GM12878 (cell line): ENCODE measurements around the gene SMIM44. TPM values are rescaled to one million over a fixed set of nuclear protein-coding genes. Genes with fewer than 3 reads are reported as not detected.

Source experiments
- BACH1 ChIP-seq: fragments of 450-650 bp; IDR thresholded peaks from 2 replicates; pipeline ENCODE4 v1.6.1; 2017; ENCODE audit warnings: mild to moderate bottlenecking, borderline replicate concordance
- CBX3 ChIP-seq: fragments of 200-600 bp; sonication (generic); IDR thresholded peaks from 2 replicates; pipeline ENCODE4 v1.6.1; 2016; ENCODE audit warnings: low read depth, borderline replicate concordance
- CEBPZ ChIP-seq: fragments of 150-350 bp; IDR thresholded peaks from 2 replicates; pipeline ENCODE4 v1.6.1; 2016; ENCODE audit warnings: low read depth, low read length
- ELK1 ChIP-seq: IDR thresholded peaks from 2 replicates; pipeline ENCODE4 v1.6.1; 2012; ENCODE audit warnings: low read depth, low read length, improper control_type of control experiment
- MLLT1 ChIP-seq: fragments of 450-650 bp; IDR thresholded peaks from 2 replicates; pipeline ENCODE4 v1.6.1; 2016; ENCODE audit warnings: mild to moderate bottlenecking
- MXI1 ChIP-seq: fragments of 150-350 bp; IDR thresholded peaks from 2 replicates; pipeline ENCODE4 v1.6.1; 2011; ENCODE audit warnings: low read depth, mild to moderate bottlenecking, inconsistent platforms, low read length, improper control_type of control experiment
- NBN ChIP-seq: fragments of 450-650 bp; IDR thresholded peaks from 2 replicates; pipeline ENCODE4 v1.6.1; 2016
- NFIC ChIP-seq: IDR thresholded peaks from 2 replicates; pipeline ENCODE4 v1.6.1; 2012; ENCODE audit warnings: low read depth, mild to moderate bottlenecking, inconsistent platforms, low read length, moderate library complexity
- NKRF ChIP-seq: fragments of 450-650 bp; conservative IDR thresholded peaks from 2 replicates; pipeline ENCODE4 v1.6.1; 2017; ENCODE audit warnings: mild to moderate bottlenecking, moderate library complexity
- POU2F2 ChIP-seq: IDR thresholded peaks from 3 replicates; pipeline ENCODE4 v1.6.1; 2011; ENCODE audit warnings: low read depth, mild to moderate bottlenecking, low read length, borderline replicate concordance
- TBL1XR1 ChIP-seq: IDR thresholded peaks from 2 replicates; pipeline ENCODE4 v1.6.1; 2012; ENCODE audit warnings: low read depth, low read length, improper control_type of control experiment
- polyA plus RNA-seq, 11 experiments: library from polyadenylated mRNA; depleted of rRNA in 4 of 11; unstranded in 6 of 11; stranded (reverse) in 5 of 11; fragments of >200 nt; fragmentation: Nextera tagmentation in 4 of 11; fragmentation: Illumina TruSeq in 1 of 11; extraction: Ambion mirVana in 4 of 11; extraction: Trizol in 1 of 11; gene quantifications; 1 replicate in 1 of 11; 2 replicates in 10 of 11; pipeline versions ENCODE4 v1.2.1 to v1.2.3, GENCODE V29; 2011 to 2016; ENCODE audit warnings: inconsistent platforms in 2 of 11, missing spikeins in 2 of 11, low read depth in 1 of 11
- small RNA-seq: library from RNA; depleted of rRNA; stranded (forward); fragments of <200 nt; gene quantifications from one replicate; pipeline ENCODE3, GENCODE V24; 2014
- total RNA-seq, 4 experiments: library from RNA; depleted of rRNA in 3 of 4; stranded (reverse); fragments of >200 nt in 3 of 4; fragmentation: Illumina TruSeq in 1 of 4; extraction: Trizol in 1 of 4; gene quantifications; 2 replicates each; pipeline versions ENCODE4 v1.2.1 to v1.2.3, GENCODE V29; 2013 to 2021

The SMIM44 gene
- total and polyA plus RNA-seq, 10 of the 15 experiments (the other 5 are each of a cell fraction or from before 2014, with no cell fraction given): not detected

GRCh38 chr19:3433313-3433712 lies 49.9 kb downstream of the SMIM44 start (continued):
- TF ChIP-seq NKRF (no peak), NBN (no peak), MLLT1 (no peak), POU2F2 (no peak), NFIC (no peak), BACH1 (no peak), MXI1 (no peak), CBX3 (no peak), ELK1 (no peak), CEBPZ (no peak), TBL1XR1 (no peak)

Small RNA genes within 50 kb of the gene (small RNA-seq; reads per million reads assigned to genes)
- not detected for gene RF00212

Other genes with a start within 250 kb of the SMIM44 start
Only the 7 nearest of the 12 such genes appear.
- 0.17 TPM in 1 of 2 replicates, not detected in the other for gene SMIM24, start 2.9 kb downstream of the SMIM44 start, total RNA-seq (2014; rRNA removed)
- 0.41 TPM in 1 of 2 replicates, not detected in the other for gene SMIM24, start 2.9 kb downstream of the SMIM44 start, total RNA-seq (2014; rRNA removed; fragmentation: Illumina TruSeq; extraction: Trizol)
- gene SMIM24, start 2.9 kb downstream of the SMIM44 start, total RNA-seq (2021): 0.36 TPM in 1 of 2 replicates, not detected in the other
- 0.22 TPM in 1 of 2 replicates, not detected in the other for gene SMIM24, start 2.9 kb downstream of the SMIM44 start, polyA plus RNA-seq (2011; rRNA removed)
- 0.24 TPM in 1 of 2 replicates, not detected in the other for gene SMIM24, start 2.9 kb downstream of the SMIM44 start, polyA plus RNA-seq (2014; fragmentation: Illumina TruSeq; extraction: Trizol)
- under 1 TPM; 0.14 to 0.44 TPM for gene SMIM24, start 2.9 kb downstream of the SMIM44 start, polyA plus RNA-seq (2014; fragmentation: Nextera tagmentation; extraction: Ambion mirVana)
- gene SMIM24, start 2.9 kb downstream of the SMIM44 start, polyA plus RNA-seq (2014; rRNA removed): not detected in 2 replicates
- not detected for gene SMIM24, start 2.9 kb downstream of the SMIM44 start, polyA plus RNA-seq (2016; fragmentation: Nextera tagmentation; extraction: Ambion mirVana)
- gene DOHH, start 17.2 kb upstream of the SMIM44 start, total RNA-seq (2014; rRNA removed): 20.2 and 25.4 TPM in 2 replicates
- 2.6 and 3.0 TPM in 2 replicates for gene DOHH, start 17.2 kb upstream of the SMIM44 start, total RNA-seq (2014; rRNA removed; fragmentation: Illumina TruSeq; extraction: Trizol)
- 17.7 and 19.3 TPM in 2 replicates for gene DOHH, start 17.2 kb upstream of the SMIM44 start, total RNA-seq (2021)
- 1.8 and 4.0 TPM in 2 replicates for gene DOHH, start 17.2 kb upstream of the SMIM44 start, polyA plus RNA-seq (2011; rRNA removed)
- gene DOHH, start 17.2 kb upstream of the SMIM44 start, polyA plus RNA-seq (2014; fragmentation: Illumina TruSeq; extraction: Trizol): 0.22 and 0.48 TPM in 2 replicates
- under 1 TPM; 0.11 to 0.38 TPM for gene DOHH, start 17.2 kb upstream of the SMIM44 start, polyA plus RNA-seq (2014; fragmentation: Nextera tagmentation; extraction: Ambion mirVana)
- 19.7 and 24.6 TPM in 2 replicates for gene DOHH, start 17.2 kb upstream of the SMIM44 start, polyA plus RNA-seq (2014; rRNA removed)
- 10 to 100 TPM; 23.5 to 28.6 TPM for gene DOHH, start 17.2 kb upstream of the SMIM44 start, polyA plus RNA-seq (2016; fragmentation: Nextera tagmentation; extraction: Ambion mirVana)
- 30.6 and 35.1 TPM in 2 replicates for gene FZR1, start 22.9 kb upstream of the SMIM44 start, total RNA-seq (2014; rRNA removed)
- 9.6 and 12.3 TPM in 2 replicates for gene FZR1, start 22.9 kb upstream of the SMIM44 start, total RNA-seq (2014; rRNA removed; fragmentation: Illumina TruSeq; extraction: Trizol)
- 42.8 and 44.2 TPM in 2 replicates for gene FZR1, start 22.9 kb upstream of the SMIM44 start, total RNA-seq (2021)
- gene FZR1, start 22.9 kb upstream of the SMIM44 start, polyA plus RNA-seq (2011; rRNA removed): 13.0 and 28.1 TPM in 2 replicates
- 2.2 and 15.4 TPM in 2 replicates for gene FZR1, start 22.9 kb upstream of the SMIM44 start, polyA plus RNA-seq (2014; fragmentation: Illumina TruSeq; extraction: Trizol)
- gene FZR1, start 22.9 kb upstream of the SMIM44 start, polyA plus RNA-seq (2014; fragmentation: Nextera tagmentation; extraction: Ambion mirVana): under 1 TPM; 0.11 to 0.55 TPM
- gene FZR1, start 22.9 kb upstream of the SMIM44 start, polyA plus RNA-seq (2014; rRNA removed): 30.8 and 46.7 TPM in 2 replicates
- gene FZR1, start 22.9 kb upstream of the SMIM44 start, polyA plus RNA-seq (2016; fragmentation: Nextera tagmentation; extraction: Ambion mirVana): 10 to 100 TPM; 33.5 to 36.2 TPM
- not detected in 2 replicates for gene TEKTIP1, start 55.7 kb upstream of the SMIM44 start, total RNA-seq (2014; rRNA removed)
- gene TEKTIP1, start 55.7 kb upstream of the SMIM44 start, total RNA-seq (2014; rRNA removed; fragmentation: Illumina TruSeq; extraction: Trizol): not detected in 2 replicates
- gene TEKTIP1, start 55.7 kb upstream of the SMIM44 start, total RNA-seq (2021): 1.7 and 2.6 TPM in 2 replicates
- gene TEKTIP1, start 55.7 kb upstream of the SMIM44 start, polyA plus RNA-seq (2011; rRNA removed): 0.18 TPM in 1 of 2 replicates, not detected in the other
- not detected in 2 replicates for gene TEKTIP1, start 55.7 kb upstream of the SMIM44 start, polyA plus RNA-seq (2014; fragmentation: Illumina TruSeq; extraction: Trizol)
- not detected for gene TEKTIP1, start 55.7 kb upstream of the SMIM44 start, polyA plus RNA-seq (2014; fragmentation: Nextera tagmentation; extraction: Ambion mirVana)
- gene TEKTIP1, start 55.7 kb upstream of the SMIM44 start, polyA plus RNA-seq (2014; rRNA removed): 0.69 and 1.1 TPM in 2 replicates
- gene TEKTIP1, start 55.7 kb upstream of the SMIM44 start, polyA plus RNA-seq (2016; fragmentation: Nextera tagmentation; extraction: Ambion mirVana): under 1 TPM; 0.45 to 0.60 TPM
- gene MFSD12, start 74.1 kb upstream of the SMIM44 start, total RNA-seq (2014; rRNA removed): 49.1 and 50.5 TPM in 2 replicates
- gene MFSD12, start 74.1 kb upstream of the SMIM44 start, total RNA-seq (2014; rRNA removed; fragmentation: Illumina TruSeq; extraction: Trizol): 14.2 and 15.3 TPM in 2 replicates
- gene MFSD12, start 74.1 kb upstream of the SMIM44 start, total RNA-seq (2021): 56.3 and 65.9 TPM in 2 replicates
- 8.4 and 18.2 TPM in 2 replicates for gene MFSD12, start 74.1 kb upstream of the SMIM44 start, polyA plus RNA-seq (2011; rRNA removed)
- gene MFSD12, start 74.1 kb upstream of the SMIM44 start, polyA plus RNA-seq (2014; fragmentation: Illumina TruSeq; extraction: Trizol): 6.6 and 13.8 TPM in 2 replicates
- 1 to 10 TPM in 1 of 2 experiments, under 1 TPM in 1; 0.58 to 1.9 TPM for gene MFSD12, start 74.1 kb upstream of the SMIM44 start, polyA plus RNA-seq (2014; fragmentation: Nextera tagmentation; extraction: Ambion mirVana)
- gene MFSD12, start 74.1 kb upstream of the SMIM44 start, polyA plus RNA-seq (2014; rRNA removed): 53.8 and 71.4 TPM in 2 replicates
- gene MFSD12, start 74.1 kb upstream of the SMIM44 start, polyA plus RNA-seq (2016; fragmentation: Nextera tagmentation; extraction: Ambion mirVana): 10 to 100 TPM in 1 of 2 experiments, 1 to 10 TPM in 1; 7.3 to 25.0 TPM
- gene HMG20B, start 89.5 kb upstream of the SMIM44 start, total RNA-seq (2014; rRNA removed): 62.9 and 68.5 TPM in 2 replicates
- 21.8 and 22.5 TPM in 2 replicates for gene HMG20B, start 89.5 kb upstream of the SMIM44 start, total RNA-seq (2014; rRNA removed; fragmentation: Illumina TruSeq; extraction: Trizol)
- gene HMG20B, start 89.5 kb upstream of the SMIM44 start, total RNA-seq (2021): 80.9 and 86.4 TPM in 2 replicates
- 22.7 and 30.4 TPM in 2 replicates for gene HMG20B, start 89.5 kb upstream of the SMIM44 start, polyA plus RNA-seq (2011; rRNA removed)
- 7.8 and 12.9 TPM in 2 replicates for gene HMG20B, start 89.5 kb upstream of the SMIM44 start, polyA plus RNA-seq (2014; fragmentation: Illumina TruSeq; extraction: Trizol)
- gene HMG20B, start 89.5 kb upstream of the SMIM44 start, polyA plus RNA-seq (2014; fragmentation: Nextera tagmentation; extraction: Ambion mirVana): 1 to 10 TPM in 1 of 2 experiments, under 1 TPM in 1; 0.37 to 1.8 TPM
- gene HMG20B, start 89.5 kb upstream of the SMIM44 start, polyA plus RNA-seq (2014; rRNA removed): 92.7 and 104 TPM in 2 replicates
- 10 to 100 TPM; 63.6 to 69.1 TPM for gene HMG20B, start 89.5 kb upstream of the SMIM44 start, polyA plus RNA-seq (2016; fragmentation: Nextera tagmentation; extraction: Ambion mirVana)
- not detected in 2 replicates for gene GIPC3, start 102.0 kb upstream of the SMIM44 start, total RNA-seq (2014; rRNA removed)
- not detected in 2 replicates for gene GIPC3, start 102.0 kb upstream of the SMIM44 start, total RNA-seq (2014; rRNA removed; fragmentation: Illumina TruSeq; extraction: Trizol)
- gene GIPC3, start 102.0 kb upstream of the SMIM44 start, total RNA-seq (2021): not detected in 2 replicates
- not detected in 2 replicates for gene GIPC3, start 102.0 kb upstream of the SMIM44 start, polyA plus RNA-seq (2011; rRNA removed)
- gene GIPC3, start 102.0 kb upstream of the SMIM44 start, polyA plus RNA-seq (2014; fragmentation: Illumina TruSeq; extraction: Trizol): not detected in 2 replicates
- gene GIPC3, start 102.0 kb upstream of the SMIM44 start, polyA plus RNA-seq (2014; fragmentation: Nextera tagmentation; extraction: Ambion mirVana): not detected
- not detected in 2 replicates for gene GIPC3, start 102.0 kb upstream of the SMIM44 start, polyA plus RNA-seq (2014; rRNA removed)
- gene GIPC3, start 102.0 kb upstream of the SMIM44 start, polyA plus RNA-seq (2016; fragmentation: Nextera tagmentation; extraction: Ambion mirVana): not detected